NB4 (cell line): ENCODE results near the gene TBL1Y.

Source experiments
- DNase-seq: peaks from one replicate; pipeline ENCODE4 v3.0.0; 2010; ENCODE audit warnings: low read depth
- H3K4me3 ChIP-seq: one replicate; pipeline ENCODE4 v1.5.1; 2011; ENCODE audit warnings: mild to moderate bottlenecking, low read depth, low read length, moderate library complexity
- CTCF ChIP-seq: IDR thresholded peaks from one replicate; pipeline ENCODE4 v1.5.1; 2012; ENCODE audit warnings: low read depth, low read length
- MAX ChIP-seq: IDR thresholded peaks from 2 replicates; pipeline ENCODE4 v1.6.1; 2011; ENCODE audit warnings: low read depth, low read length
- MYC ChIP-seq: IDR thresholded peaks from 2 replicates; pipeline ENCODE4 v1.6.1; 2011; ENCODE audit warnings: low read depth, low read length
- POLR2A ChIP-seq: IDR thresholded peaks from 2 replicates; pipeline ENCODE4 v1.6.1; 2011; ENCODE audit warnings: mild to moderate bottlenecking; ENCODE audit not compliant: insufficient read length; ENCODE audit errors: extremely low read depth

Gene TBL1Y

GRCh38 chrY:6977783-6978182, 67.3 kb downstream of the TBL1Y start:
- TF ChIP-seq MAX (no peak), POLR2A (no peak), MYC (no peak), CTCF (no peak)
- no peak for DNase-seq
- no peak overlapping the region for H3K4me3 ChIP-seq

- TF ChIP-seq POLR2A = no peak
- TF ChIP-seq CTCF = no peak
- no peak for TF ChIP-seq MAX
- TF ChIP-seq MYC = no peak
- DNase-seq = no peak
- H3K4me3 ChIP-seq = no peak overlapping the region
Observed at GRCh38 chrY:6983221-6983620, 72.7 kb downstream of the TBL1Y start.

- no peak for DNase-seq
- H3K4me3 ChIP-seq = no peak overlapping the region
- TF ChIP-seq CTCF (no peak), MAX (no peak), POLR2A (no peak), MYC (no peak)
Observed at GRCh38 chrY:6987811-6988210, 77.3 kb downstream of the TBL1Y start.

GRCh38 chrY:6989886-6990620, 79.6 kb downstream of the TBL1Y start:
- no peak overlapping the region for H3K4me3 ChIP-seq
- TF ChIP-seq MAX (no peak), MYC (no peak), CTCF (no peak), POLR2A (no peak)
- DNase-seq = no peak

- H3K4me3 ChIP-seq = no peak overlapping the region
- TF ChIP-seq CTCF = no peak
- no peak for TF ChIP-seq MAX
- TF ChIP-seq POLR2A = no peak
- no peak for TF ChIP-seq MYC
- DNase-seq = no peak
Observed at GRCh38 chrY:6992041-6992440, 81.5 kb downstream of the TBL1Y start.

- DNase-seq = no peak
- no peak overlapping the region for H3K4me3 ChIP-seq
- TF ChIP-seq MAX (no peak), CTCF (no peak), MYC (no peak), POLR2A (no peak)
Observed at GRCh38 chrY:6995987-6996386, 85.5 kb downstream of the TBL1Y start.
